Trophoblast cell (in vitro differentiated cells and primary cell): ENCODE measurements around the gene ANKS1B.
"Not testable (repeated sequence)": the region's sequence is repeated elsewhere in the genome, so short reads cannot be mapped to it uniquely, and the experiment has no call there.

Experiments used
- DNase-seq, 2 donors: peaks; one replicate each; pipeline ENCODE4 v3.0.0-alpha.2; 2016
- H2AFZ ChIP-seq: 2 replicates; pipeline ENCODE4 v1.6.1; 2013; ENCODE audit warnings: low read length, moderate library complexity, mild to moderate bottlenecking; ENCODE audit not compliant: insufficient read depth, poor library complexity
- H2AK5ac ChIP-seq: 2 replicates; pipeline ENCODE4 v1.6.1; 2013; ENCODE audit warnings: mild to moderate bottlenecking, low read length
- H2BK120ac ChIP-seq: 2 replicates; pipeline ENCODE4 v1.6.1; 2013; ENCODE audit warnings: low read length, mild to moderate bottlenecking, moderate library complexity; ENCODE audit not compliant: insufficient read depth, poor library complexity
- H2BK12ac ChIP-seq: 2 replicates; pipeline ENCODE4 v1.6.1; 2013; ENCODE audit warnings: mild to moderate bottlenecking, low read length, moderate library complexity
- H2BK5ac ChIP-seq: 2 replicates; pipeline ENCODE4 v1.6.1; 2013; ENCODE audit warnings: low read length, low read depth, moderate library complexity, mild to moderate bottlenecking; ENCODE audit not compliant: poor library complexity
- H3K14ac ChIP-seq: 2 replicates; pipeline ENCODE4 v1.6.1; 2013; ENCODE audit warnings: mild to moderate bottlenecking, low read length
- H3K18ac ChIP-seq: 2 replicates; pipeline ENCODE4 v1.6.1; 2013; ENCODE audit warnings: mild to moderate bottlenecking, low read length
- H3K23ac ChIP-seq: 2 replicates; pipeline ENCODE4 v1.6.1; 2013; ENCODE audit warnings: low read length
- H3K27ac ChIP-seq: 2 replicates; pipeline ENCODE4 v1.5.1; 2013; ENCODE audit warnings: low read depth, mild to moderate bottlenecking, inconsistent platforms, low read length, moderate library complexity
- H3K27me3 ChIP-seq: 2 replicates; pipeline ENCODE4 v1.6.1; 2013; ENCODE audit warnings: inconsistent platforms, mild to moderate bottlenecking, low read length, moderate library complexity; ENCODE audit not compliant: insufficient read depth
- H3K36me3 ChIP-seq, 2 experiments: 1 replicate in 1 of 2; 2 replicates in 1 of 2; pipeline ENCODE4 v1.6.1; 2013; ENCODE audit warnings: low read length in 2 of 2, mild to moderate bottlenecking in 2 of 2, moderate library complexity in 1 of 2; ENCODE audit not compliant: insufficient read depth in 2 of 2, control insufficient read depth in 1 of 2
- H3K4ac ChIP-seq: 2 replicates; pipeline ENCODE4 v1.6.1; 2013; ENCODE audit warnings: low read depth, mild to moderate bottlenecking, low read length, moderate library complexity
- H3K4me1 ChIP-seq, 2 experiments: 1 replicate in 1 of 2; 2 replicates in 1 of 2; pipeline ENCODE4 v1.6.1; 2013; ENCODE audit warnings: low read length in 2 of 2, mild to moderate bottlenecking in 2 of 2, moderate library complexity in 1 of 2; ENCODE audit not compliant: insufficient read depth in 2 of 2, control insufficient read depth in 1 of 2
- H3K4me2 ChIP-seq: 2 replicates; pipeline ENCODE4 v1.6.1; 2013; ENCODE audit warnings: inconsistent platforms, mild to moderate bottlenecking, low read length, moderate library complexity
- H3K4me3 ChIP-seq: 2 replicates; pipeline ENCODE4 v1.5.1; 2013; ENCODE audit warnings: mild to moderate bottlenecking, low read depth, low read length, inconsistent platforms
- H3K79me1 ChIP-seq: one replicate; pipeline ENCODE4 v1.6.1; 2013; ENCODE audit warnings: low read length
- H3K79me2 ChIP-seq: 2 replicates; pipeline ENCODE4 v1.6.1; 2013; ENCODE audit warnings: low read length, mild to moderate bottlenecking; ENCODE audit not compliant: control insufficient read depth, insufficient read depth, poor library complexity
- H3K9ac ChIP-seq: 2 replicates; pipeline ENCODE4 v1.6.1; 2013; ENCODE audit warnings: mild to moderate bottlenecking, low read length
- H3K9me3 ChIP-seq: 2 replicates; pipeline ENCODE4 v1.6.1; 2013; ENCODE audit warnings: low read depth, mild to moderate bottlenecking, control low read depth, inconsistent platforms, low read length; ENCODE audit not compliant: insufficient read depth
- H4K12ac ChIP-seq: 2 replicates; pipeline ENCODE4 v1.6.1; 2013; ENCODE audit warnings: low read depth, mild to moderate bottlenecking, low read length, moderate library complexity
- H4K8ac ChIP-seq: 2 replicates; pipeline ENCODE4 v1.6.1; 2013; ENCODE audit warnings: low read depth, mild to moderate bottlenecking, low read length, moderate library complexity
- H4K91ac ChIP-seq: one replicate; pipeline ENCODE4 v1.6.1; 2013; ENCODE audit warnings: low read depth, mild to moderate bottlenecking, low read length, moderate library complexity
- WGBS: extraction: QIAGEN DNeasy Blood & Tissue Kit; methylation state at CpG from one replicate; pipeline ENCODE4 v1.1.7; 2013; ENCODE audit warnings: missing lambda C conversion rate; ENCODE audit not compliant: insufficient read length, insufficient coverage; ENCODE audit errors: extremely low coverage; 5-methylcytosine and 5-hydroxymethylcytosine counted together

ANKS1B gene

DNA sequence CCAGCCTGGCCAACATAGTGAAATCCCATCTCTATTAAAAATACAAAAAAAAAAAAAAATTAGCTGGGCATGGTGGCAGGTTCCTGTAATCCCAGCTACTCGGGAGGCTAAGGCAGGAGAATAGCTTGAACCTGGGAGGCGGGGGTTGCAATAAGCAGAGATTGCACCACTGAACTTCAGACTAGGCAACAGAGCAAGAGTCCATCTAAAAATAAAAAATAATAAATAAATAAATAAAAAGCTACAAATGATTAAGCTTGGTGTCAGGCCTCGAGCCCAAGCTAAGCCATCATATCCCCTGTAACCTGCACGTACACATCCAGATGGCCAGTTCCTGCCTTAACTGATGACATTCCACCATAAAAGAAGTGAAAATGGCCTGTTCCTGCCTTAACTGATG is 269.8 kb downstream of the ANKS1B start:
- not testable (repeated sequence) for H3K18ac ChIP-seq, H2BK120ac ChIP-seq, H3K79me2 ChIP-seq, H3K27ac ChIP-seq, H4K12ac ChIP-seq, H3K4me2 ChIP-seq, H4K8ac ChIP-seq, H4K91ac ChIP-seq, H2AK5ac ChIP-seq, H3K27me3 ChIP-seq, H3K36me3 ChIP-seq, H3K4ac ChIP-seq, H3K9ac ChIP-seq, H3K23ac ChIP-seq, H2BK12ac ChIP-seq, H3K9me3 ChIP-seq, H2AFZ ChIP-seq, H2BK5ac ChIP-seq, DNase-seq, H3K4me1 ChIP-seq, H3K79me1 ChIP-seq, H3K14ac ChIP-seq, H3K4me3 ChIP-seq
- WGBS: no CpG with 5 or more reads among the region's 4 CpGs

DNA sequence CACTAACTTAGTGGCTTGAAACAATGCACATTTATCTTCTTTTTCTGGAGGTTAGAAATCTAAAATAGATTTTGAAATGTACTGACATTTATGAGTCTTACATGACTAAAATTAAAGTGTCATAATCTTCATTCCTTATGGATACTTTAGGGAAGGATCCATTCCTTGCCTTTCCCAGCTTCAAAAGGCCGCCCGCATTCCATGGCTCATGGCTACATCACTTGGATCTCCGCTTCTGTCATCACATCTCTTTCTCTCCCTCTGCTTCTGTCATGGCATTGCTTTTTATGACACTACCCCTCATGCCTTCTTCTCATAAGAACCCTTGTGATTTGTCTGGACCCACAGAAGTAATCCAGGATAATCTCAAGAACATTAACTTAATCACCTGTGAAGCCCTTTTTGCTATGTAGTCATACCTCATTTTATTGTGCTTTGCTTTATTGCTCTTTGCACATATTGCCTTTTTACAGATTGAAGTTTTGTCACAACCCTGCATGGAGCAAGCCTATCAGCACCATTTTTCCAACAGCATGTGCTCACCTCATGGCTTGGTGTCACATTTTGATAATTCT is 270.7 kb downstream of the ANKS1B start:
- Histone ChIP-seq H4K91ac (no peak overlapping the region), H3K23ac (no peak overlapping the region), H4K12ac (no peak overlapping the region), H3K79me1 (no peaks in the 10 kb centered on the region), H3K36me3 (no peaks in the 10 kb centered on the region), H4K8ac (no peak overlapping the region), H3K4ac (no peak overlapping the region), H3K4me3 (no peak overlapping the region), H3K18ac (no peak overlapping the region), H2BK120ac (no peak overlapping the region), H3K14ac (no peak overlapping the region), H2BK12ac (no peak overlapping the region), H3K4me2 (no peak overlapping the region), H2AK5ac (no peak overlapping the region), H3K27me3 (no peaks in the 10 kb centered on the region), H3K79me2 (no peaks in the 10 kb centered on the region), H3K27ac (no peak overlapping the region), H2BK5ac (no peak overlapping the region), H3K9me3 (no peaks in the 10 kb centered on the region), H2AFZ (no peak overlapping the region), H3K4me1 (no peaks in the 10 kb centered on the region), H3K9ac (no peak overlapping the region)
- no CpG with 5 or more reads among the region's 3 CpGs for WGBS
- peak; percentile 40 to 71 for DNase-seq

DNA sequence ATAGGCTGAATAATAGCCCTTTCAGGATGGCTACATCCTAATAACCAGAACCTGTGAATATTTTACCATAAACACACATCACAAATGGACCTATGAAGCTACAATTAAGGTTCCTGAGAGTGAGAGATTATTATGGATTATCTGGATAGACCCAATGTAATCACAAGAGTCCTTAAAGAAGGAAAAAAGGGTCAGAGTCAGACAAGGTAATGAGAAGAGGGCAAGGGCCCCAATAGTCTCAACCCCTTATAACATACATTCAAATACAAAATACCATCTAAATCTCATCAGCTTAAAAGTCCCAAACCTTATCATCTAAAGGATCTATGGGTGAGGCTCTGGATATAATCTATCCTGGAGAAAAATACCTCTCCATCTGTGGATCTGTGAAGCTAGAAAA is 272.5 kb downstream of the ANKS1B start:
- Histone ChIP-seq H4K91ac (no peak overlapping the region), H3K79me2 (no peaks in the 10 kb centered on the region), H3K27ac (no peak overlapping the region), H2BK5ac (no peak overlapping the region), H3K4me1 (no peaks in the 10 kb centered on the region), H3K27me3 (no peaks in the 10 kb centered on the region), H2AFZ (no peak overlapping the region), H2BK120ac (no peak overlapping the region), H3K4ac (no peak overlapping the region), H3K4me3 (no peak overlapping the region), H4K8ac (no peak overlapping the region), H4K12ac (no peak overlapping the region), H2AK5ac (no peak overlapping the region), H3K79me1 (no peaks in the 10 kb centered on the region), H3K4me2 (no peak overlapping the region), H3K36me3 (no peaks in the 10 kb centered on the region), H3K23ac (no peak overlapping the region), H3K9ac (no peak overlapping the region), H3K18ac (no peak overlapping the region), H2BK12ac (no peak overlapping the region), H3K14ac (no peak overlapping the region), H3K9me3 (no peaks in the 10 kb centered on the region)
- no peak for DNase-seq

DNA sequence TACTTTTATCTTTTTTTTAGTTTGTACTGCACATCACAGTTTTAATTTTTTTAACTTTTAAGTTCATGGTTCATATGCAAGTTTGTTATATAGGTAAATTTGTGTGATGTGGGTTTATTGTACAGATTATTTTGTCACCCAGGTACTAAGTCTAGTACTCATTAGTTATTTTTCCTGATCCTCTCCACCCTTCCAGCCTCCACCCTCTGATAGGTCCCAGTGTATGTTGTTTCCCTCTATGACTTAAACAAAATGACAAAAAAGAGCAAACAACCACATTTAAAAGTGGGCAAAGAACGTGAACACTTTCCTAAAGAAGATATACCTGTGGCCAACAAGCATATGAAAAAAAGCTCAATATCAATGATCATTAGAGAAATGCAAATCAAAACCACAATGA is 273.5 kb downstream of the ANKS1B start:
- no peaks in the 10 kb centered on the region for H3K4me1 ChIP-seq
- H2AFZ ChIP-seq: no peak overlapping the region
- no peak overlapping the region for H3K4me3 ChIP-seq
- no peak overlapping the region for H3K4me2 ChIP-seq
- no peaks in the 10 kb centered on the region for H3K36me3 ChIP-seq
- no peak overlapping the region for H3K18ac ChIP-seq
- H2BK12ac ChIP-seq: no peak overlapping the region
- H4K8ac ChIP-seq: no peak overlapping the region
- H3K9ac ChIP-seq: no peak overlapping the region
- no peak overlapping the region for H3K27ac ChIP-seq
- H3K79me2 ChIP-seq: no peaks in the 10 kb centered on the region
- H3K4ac ChIP-seq: no peak overlapping the region
- H4K12ac ChIP-seq: no peak overlapping the region
- H2AK5ac ChIP-seq: no peak overlapping the region
- no peak overlapping the region for H2BK120ac ChIP-seq
- H3K23ac ChIP-seq: no peak overlapping the region
- H4K91ac ChIP-seq: no peak overlapping the region
- no CpG with 5 or more reads among the region's 1 CpG for WGBS
- H2BK5ac ChIP-seq: no peak overlapping the region
- no peak overlapping the region for H3K14ac ChIP-seq
- no peaks in the 10 kb centered on the region for H3K27me3 ChIP-seq
- no peaks in the 10 kb centered on the region for H3K9me3 ChIP-seq
- DNase-seq: no peak
- H3K79me1 ChIP-seq: no peaks in the 10 kb centered on the region
